ENCODE data around the gene TRNT1. TPM values are rescaled to one million over a fixed set of nuclear protein-coding genes. Genes with fewer than 3 reads are reported as not detected.

Gene TRNT1
- total and polyA plus RNA-seq, 3 donors from 2014 or later = 16.8 to 32.4 (median 26.4) TPM

GRCh38 chr3:3084890-3085289, 41.9 kb upstream of the TRNT1 start:
- Histone ChIP-seq H3K27me3 (no peaks in the 10 kb centered on the region), H3K4me3 (no peak overlapping the region), H3K27ac (no peak overlapping the region), H3K4me1 (no peaks in the 10 kb centered on the region), H3K9me3 (no peaks in the 10 kb centered on the region), H3K36me3 (ENCODE audit: low read depth, missing control alignments) (no peaks in the 10 kb centered on the region)
- WGBS, 2 donors = 82 to 84% methylated on average over 3 of the region's 3 CpGs
- DNase-seq = no peak
- intact Hi-C loops (cut with DNase I; ENCODE audit: low total_unique reads) = no loop called here
- TF ChIP-seq CTCF (IDR thresholded peaks at IDR 0.05) = no peak
- no peak for TF ChIP-seq POLR2A (IDR thresholded peaks at IDR 0.05)

- H3K36me3 ChIP-seq (ENCODE audit: low read depth, missing control alignments) = no peaks in the 10 kb centered on the region
- H3K4me3 ChIP-seq = no peak overlapping the region
- intact Hi-C loops (cut with DNase I; ENCODE audit: low total_unique reads) = no loop called here
- H3K27ac ChIP-seq = no peak overlapping the region
- no peak for TF ChIP-seq CTCF (IDR thresholded peaks at IDR 0.05)
- 87 to 91% methylated on average over 6 of the region's 6 CpGs for WGBS, 2 donors
- H3K9me3 ChIP-seq = no peaks in the 10 kb centered on the region
- no peaks in the 10 kb centered on the region for H3K4me1 ChIP-seq
- H3K27me3 ChIP-seq = no peaks in the 10 kb centered on the region
- DNase-seq = no peak
These were observed 41.0 kb upstream of the TRNT1 start for GRCh38 chr3:3085782-3086181.

GRCh38 chr3:3086239-3086638, 40.5 kb upstream of the TRNT1 start:
- WGBS, 2 donors = 72 to 77% methylated on average over 6 of the region's 6 CpGs
- Histone ChIP-seq H3K4me1 (no peaks in the 10 kb centered on the region), H3K36me3 (ENCODE audit: low read depth, missing control alignments) (no peaks in the 10 kb centered on the region), H3K9me3 (no peaks in the 10 kb centered on the region), H3K27me3 (no peaks in the 10 kb centered on the region), H3K4me3 (no peak overlapping the region), H3K27ac (no peak overlapping the region)
- intact Hi-C loops (cut with DNase I; ENCODE audit: low total_unique reads) = no loop called here
- DNase-seq = no peak
- TF ChIP-seq CTCF (IDR thresholded peaks at IDR 0.05) = no peak
- no peak for TF ChIP-seq POLR2A (IDR thresholded peaks at IDR 0.05)

- Histone ChIP-seq H3K9me3 (no peaks in the 10 kb centered on the region), H3K4me1 (no peaks in the 10 kb centered on the region), H3K36me3 (ENCODE audit: low read depth, missing control alignments) (no peaks in the 10 kb centered on the region), H3K4me3 (no peak overlapping the region), H3K27me3 (no peaks in the 10 kb centered on the region), H3K27ac (no peak overlapping the region)
- DNase-seq = no peak
- intact Hi-C loops (cut with DNase I; ENCODE audit: low total_unique reads) = no loop called here
- TF ChIP-seq CTCF (IDR thresholded peaks at IDR 0.05) (no peak), POLR2A (IDR thresholded peaks at IDR 0.05) (no peak)
These were observed 39.5 kb upstream of the TRNT1 start for GRCh38 chr3:3087279-3087678.

GRCh38 chr3:3087716-3088465, 38.8 kb upstream of the TRNT1 start:
- TF ChIP-seq CTCF (IDR thresholded peaks at IDR 0.05) (no peak), POLR2A (IDR thresholded peaks at IDR 0.05) (no peak)

More at GRCh38 chr3:3087716-3088465, 38.8 kb upstream of the TRNT1 start:
- Histone ChIP-seq H3K4me1 (no peaks in the 10 kb centered on the region), H3K27ac (no peak overlapping the region), H3K4me3 (no peak overlapping the region), H3K27me3 (no peaks in the 10 kb centered on the region), H3K36me3 (ENCODE audit: low read depth, missing control alignments) (no peaks in the 10 kb centered on the region), H3K9me3 (no peaks in the 10 kb centered on the region)
- intact Hi-C loops (cut with DNase I; ENCODE audit: low total_unique reads) = no loop called here
- 62 to 64% methylated on average over 7 of the region's 7 CpGs for WGBS, 2 donors
- no peak for DNase-seq

All from testis (tissue), 3 donors.